ENCODE measurements around the gene GCC2. TPM values are rescaled to one million over a fixed set of nuclear protein-coding genes. Genes with fewer than 3 reads are reported as not detected.

The GCC2 gene
- total RNA-seq, 1 experiment from 2014 or later, result 28.2 TPM

- H2AFZ ChIP-seq (ENCODE audit: low read depth, low read length, poor library complexity, severe bottlenecking), result peak overlapping the region; percentile 87
- H3K4me2 ChIP-seq (ENCODE audit: low read length), result peak overlapping the region; percentile 82
- intact Hi-C loops (cut with micrococcal nuclease), result loop anchor here (10.0 kb wide), 1 partner anchor 75 kb away; no protein-coding TSS in a partner anchor
- ChIA-PET RAD21 (ENCODE audit: low non-redundant PET in 1 of 2, low total read pairs in 2 of 2, uncharacterized antibody in 2 of 2, unreplicated experiment in 2 of 2) (no interaction called here), CTCF (no interaction called here), POLR2A (interaction anchor here (0.8 kb wide), 1 partner anchor 84 kb away, joined by 5 read pairs; no protein-coding TSS in a partner anchor)
- H3K9ac ChIP-seq (ENCODE audit: low read length), result peak overlapping the region; percentile 83
- peaks cover 5 to 12% of the 10 kb centered on the region in 2 experiments; a peak in 3 of 4 replicates for H3K4me1 ChIP-seq (ENCODE audit: control insufficient read depth in 1 of 2, insufficient read depth in 2 of 2, low read length in 2 of 2)
- H3K79me2 ChIP-seq (ENCODE audit: insufficient read depth, low read length), result peaks cover 13% of the 10 kb centered on the region
- H3K27ac ChIP-seq (ENCODE audit: low read depth, low read length), result peak overlapping the region; percentile 75
- TF ChIP-seq SP1 (IDR thresholded peaks at IDR 0.05; ENCODE audit: low read depth) (no peak), ZFX (IDR thresholded peaks at IDR 0.05) (peak; percentile 3; the same call in 1 of the 2 replicates), CEBPB (IDR thresholded peaks at IDR 0.05; ENCODE audit: low read depth) (no peak), POLR2A (IDR thresholded peaks at IDR 0.05; ENCODE audit: borderline replicate concordance, extremely low read depth, insufficient read depth, insufficient read length) (no peak), JUND (IDR thresholded peaks at IDR 0.05) (no peak), ELF1 (IDR thresholded peaks at IDR 0.05; ENCODE audit: borderline replicate concordance, low read depth) (peak; percentile 33), POLR2AphosphoS5 (IDR thresholded peaks at IDR 0.05; ENCODE audit: low read depth, low read length) (no peak)
- TSS peak; percentile 72 for BruUV-seq (replicated peaks)
- H3K9me2 ChIP-seq (ENCODE audit: insufficient read depth), result no peaks in the 10 kb centered on the region
- peaks cover 11 to 13% of the 10 kb centered on the region in 2 experiments; a peak in 2 of 4 replicates for H3K36me3 ChIP-seq (ENCODE audit: control insufficient read depth in 1 of 2, insufficient read depth in 2 of 2, low read length in 2 of 2)
- no peaks in the 10 kb centered on the region for H3K27me3 ChIP-seq (ENCODE audit: insufficient read depth, low read length)
- H3K9me3 ChIP-seq (ENCODE audit: control insufficient read depth in 1 of 2, insufficient read depth in 1 of 2, low read depth in 1 of 2, low read length in 2 of 2), result no peaks in the 10 kb centered on the region
- H3K4me3 ChIP-seq (replicated peaks in 1 of 2; ENCODE audit: low read depth in 1 of 2, low read length in 2 of 2), result peak overlapping the region; percentile 96 to 98
- DNase-seq (ENCODE audit: low read depth, low spot score), result peak; percentile 26
- no peaks in the 10 kb centered on the region for H4K20me1 ChIP-seq (ENCODE audit: insufficient read depth)
- ATAC-seq, result peak; percentile 63
Observed at GRCh38 chr2:108449410-108450130, 564 bp downstream of the GCC2 start.

DNA sequence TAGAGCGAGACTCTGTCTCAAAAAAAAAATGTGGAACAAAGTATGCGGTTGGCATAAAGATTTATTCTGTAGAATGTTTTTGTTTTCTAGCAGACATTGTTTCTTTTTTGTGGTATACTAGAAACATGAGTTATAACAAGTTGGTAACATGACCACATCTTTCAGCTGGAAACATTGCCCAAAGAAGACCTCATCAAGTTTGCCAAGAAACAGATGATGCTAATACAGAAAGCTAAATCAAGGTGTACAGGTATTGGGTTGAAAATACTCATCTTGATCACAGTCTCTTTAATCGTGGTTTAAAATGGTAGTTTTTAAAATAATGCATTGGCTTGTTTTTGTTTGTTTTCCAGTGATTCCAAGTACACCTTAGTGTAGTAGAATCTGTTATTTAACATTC, 1.9 kb downstream of the GCC2 start:
- intact Hi-C loops (cut with micrococcal nuclease), result loop anchor here (10.0 kb wide), 1 partner anchor 74 kb away; no protein-coding TSS in a partner anchor
- Histone ChIP-seq H2AFZ (ENCODE audit: low read depth, low read length, poor library complexity, severe bottlenecking) (no peak overlapping the region), H3K9me3 (ENCODE audit: control insufficient read depth in 1 of 2, insufficient read depth in 1 of 2, low read depth in 1 of 2, low read length in 2 of 2) (no peaks in the 10 kb centered on the region), H3K27me3 (ENCODE audit: insufficient read depth, low read length) (no peaks in the 10 kb centered on the region), H3K4me3 (replicated peaks in 1 of 2; ENCODE audit: low read depth in 1 of 2, low read length in 2 of 2) (no peak overlapping the region), H3K36me3 (ENCODE audit: control insufficient read depth in 1 of 2, insufficient read depth in 2 of 2, low read length in 2 of 2) (peaks cover 13 to 15% of the 10 kb centered on the region in 2 experiments; a peak in 2 of 4 replicates), H3K9me2 (ENCODE audit: insufficient read depth) (no peaks in the 10 kb centered on the region), H4K20me1 (ENCODE audit: insufficient read depth) (no peaks in the 10 kb centered on the region), H3K4me2 (ENCODE audit: low read length) (no peak overlapping the region), H3K79me2 (ENCODE audit: insufficient read depth, low read length) (peaks cover 13% of the 10 kb centered on the region), H3K4me1 (ENCODE audit: control insufficient read depth in 1 of 2, insufficient read depth in 2 of 2, low read length in 2 of 2) (peaks cover 5 to 12% of the 10 kb centered on the region in 2 experiments; a peak in 3 of 4 replicates), H3K27ac (ENCODE audit: low read depth, low read length) (no peak overlapping the region), H3K9ac (ENCODE audit: low read length) (no peak overlapping the region)
- no TSS peak for BruUV-seq (replicated peaks)
- RAD21 ChIA-PET (ENCODE audit: low non-redundant PET in 1 of 2, low total read pairs in 2 of 2, uncharacterized antibody in 2 of 2, unreplicated experiment in 2 of 2), result no interaction called here
- CTCF ChIA-PET, result no interaction called here
- DNase-seq (ENCODE audit: low read depth, low spot score), result no peak
- no peak for ATAC-seq
- POLR2A ChIA-PET, result interaction anchor here (0.7 kb wide), 1 partner anchor 123 kb away, joined by 5 read pairs; no protein-coding TSS in a partner anchor
- TF ChIP-seq CBX3 (IDR thresholded peaks at IDR 0.05; ENCODE audit: low read depth) (no peak), CEBPB (IDR thresholded peaks at IDR 0.05; ENCODE audit: low read depth) (no peak), ZNF274 (IDR thresholded peaks at IDR 0.05; ENCODE audit: low read depth, low read length) (no peak), SP1 (IDR thresholded peaks at IDR 0.05; ENCODE audit: low read depth) (no peak), SRF (IDR thresholded peaks at IDR 0.05; ENCODE audit: low read depth) (no peak), SIN3A (IDR thresholded peaks at IDR 0.05; ENCODE audit: low read depth) (no peak), ELF1 (IDR thresholded peaks at IDR 0.05; ENCODE audit: borderline replicate concordance, low read depth) (no peak), EGR1 (IDR thresholded peaks at IDR 0.05; ENCODE audit: low read depth) (no peak), YY1 (IDR thresholded peaks at IDR 0.05; ENCODE audit: extremely low read depth, insufficient replicate concordance, low read depth, low read length) (no peak), EZH2phosphoT487 (IDR thresholded peaks at IDR 0.05; ENCODE audit: borderline replicate concordance) (no peak), ZBTB33 (IDR thresholded peaks at IDR 0.05; ENCODE audit: extremely low read depth, insufficient replicate concordance, low read length) (no peak)
- TF ChIP-seq, protein P1, sequence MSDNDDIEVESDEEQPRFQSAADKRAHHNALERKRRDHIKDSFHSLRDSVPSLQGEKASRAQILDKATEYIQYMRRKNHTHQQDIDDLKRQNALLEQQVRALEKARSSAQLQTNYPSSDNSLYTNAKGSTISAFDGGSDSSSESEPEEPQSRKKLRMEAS (IDR thresholded peaks at IDR 0.05), result no peak
